H1 (cell line): ENCODE results near the gene TCF4. TPM values are rescaled to one million over a fixed set of nuclear protein-coding genes. Genes with fewer than 3 reads are reported as not detected.

Source experiments
- CTCF ChIA-PET: fragments of 300-600 bp; sonication (Branson Sonifier 250); formaldehyde crosslinking; loops from one replicate; lab custom pipeline; 2021; ENCODE audit not compliant: partially characterized antibody; lab: Charles Lee
- POLR2A ChIA-PET: fragments of 300-600 bp; sonication (Branson Sonifier 250); formaldehyde crosslinking; loops from one replicate; lab custom pipeline; 2021; ENCODE audit warnings: inconsistent platforms; ENCODE audit not compliant: partially characterized antibody; lab: Charles Lee
- DNase-seq, 2 experiments: peaks; one replicate each; pipeline versions ENCODE4 v3.0.0 to v3.0.0-alpha.2; 2010 to 2022; ENCODE audit warnings: low spot score in 2 of 2, low read depth in 1 of 2, mixed read lengths in 1 of 2
- FAIRE-seq: peaks from 2 replicates; lab custom pipeline; 2011; peaks lifted over from hg19 to GRCh38; lab: Jason Lieb, UNC
- H2AFZ ChIP-seq: 2 replicates; pipeline ENCODE4 v1.8.1; 2012; ENCODE audit warnings: low read length, inconsistent platforms
- H2AK5ac ChIP-seq: 2 replicates; pipeline ENCODE4 v1.6.1; 2013; ENCODE audit warnings: low read depth, low read length
- H2BK120ac ChIP-seq: replicated peaks from 2 replicates; pipeline ENCODE3; 2013; ENCODE audit warnings: low read depth, low read length, inconsistent platforms
- H2BK12ac ChIP-seq: 2 replicates; pipeline ENCODE4 v1.6.1; 2013; ENCODE audit warnings: low read depth, low read length
- H2BK15ac ChIP-seq: 2 replicates; pipeline ENCODE4 v1.6.1; 2013; ENCODE audit warnings: low read length
- H2BK20ac ChIP-seq: 2 replicates; pipeline ENCODE4 v1.6.1; 2013; ENCODE audit warnings: low read length
- H2BK5ac ChIP-seq: 2 replicates; pipeline ENCODE4 v1.6.1; 2013; ENCODE audit warnings: low read depth, low read length
- H3K14ac ChIP-seq: 2 replicates; pipeline ENCODE4 v1.6.1; 2013; ENCODE audit warnings: inconsistent platforms; ENCODE audit not compliant: insufficient read length
- H3K18ac ChIP-seq: 2 replicates; pipeline ENCODE4 v1.6.1; 2013; ENCODE audit warnings: low read length; ENCODE audit errors: extremely low read depth
- H3K23ac ChIP-seq: 2 replicates; pipeline ENCODE4 v1.6.1; 2013; ENCODE audit warnings: inconsistent platforms; ENCODE audit not compliant: insufficient read length
- H3K23me2 ChIP-seq: 2 replicates; pipeline ENCODE4 v1.6.1; 2013; ENCODE audit warnings: low read depth, low read length
- H3K27ac ChIP-seq: 2 replicates; pipeline ENCODE4 v1.6.1; 2011; ENCODE audit warnings: low read depth, low read length, inconsistent platforms
- H3K27me3 ChIP-seq, 4 experiments: replicated peaks in 1 of 4; 1 replicate in 1 of 4; 2 replicates in 3 of 4; pipeline versions ENCODE4 v1.6.1 to v1.8.1; 2011 to 2013; ENCODE audit warnings: low read length in 3 of 4, mild to moderate bottlenecking in 3 of 4, inconsistent platforms in 2 of 4, mixed read lengths in 2 of 4, moderate library complexity in 1 of 4; ENCODE audit not compliant: control insufficient read depth in 3 of 4, insufficient read depth in 3 of 4; ENCODE audit errors: extremely low read depth in 1 of 4
- H3K36me3 ChIP-seq, 4 experiments: 2 replicates each; pipeline versions ENCODE4 v1.6.1 to v1.8.1; 2011 to 2013; ENCODE audit warnings: mild to moderate bottlenecking in 4 of 4, low read length in 3 of 4, moderate library complexity in 2 of 4, control low read depth in 1 of 4, inconsistent platforms in 1 of 4; ENCODE audit not compliant: insufficient read depth in 4 of 4, control insufficient read depth in 2 of 4
- H3K4ac ChIP-seq: replicated peaks from 2 replicates; pipeline ENCODE3; 2013; ENCODE audit warnings: low read length, low read depth, mixed read lengths, inconsistent platforms; ENCODE audit not compliant: insufficient read length
- H3K4me1 ChIP-seq, 4 experiments: replicated peaks in 1 of 4; 1 replicate in 1 of 4; 2 replicates in 3 of 4; pipeline versions ENCODE4 v1.6.1 to v1.8.1; 2011 to 2013; ENCODE audit warnings: low read length in 3 of 4, inconsistent platforms in 2 of 4, mixed read lengths in 1 of 4; ENCODE audit not compliant: insufficient read depth in 4 of 4, control insufficient read depth in 3 of 4
- H3K4me2 ChIP-seq, 2 experiments: 2 replicates each; pipeline versions ENCODE4 v1.6.1 to v1.8.1; 2011 to 2013; ENCODE audit warnings: low read depth in 2 of 2, low read length in 2 of 2, control low read depth in 1 of 2, inconsistent platforms in 1 of 2, mild to moderate bottlenecking in 1 of 2; ENCODE audit not compliant: insufficient read depth in 1 of 2
- H3K4me3 ChIP-seq, 4 experiments: fragments of 200-600, 300-600 bp in 1 of 4; sonication (generic), shearing (Covaris generic), sonication (Bioruptor Twin) in 1 of 4; 2 replicates each; pipeline versions ENCODE4 v1.5.1 to v1.8.1; 2011 to 2016; ENCODE audit warnings: low read length in 4 of 4, low read depth in 3 of 4, control low read depth in 2 of 4, inconsistent platforms in 2 of 4, mild to moderate bottlenecking in 2 of 4, mixed read lengths in 1 of 4, moderate library complexity in 1 of 4; ENCODE audit not compliant: insufficient read depth in 2 of 4; ENCODE audit errors: extremely low read depth in 1 of 4
- H3K56ac ChIP-seq: replicated peaks from 2 replicates; pipeline ENCODE3; 2013; ENCODE audit warnings: low read depth, mild to moderate bottlenecking, mixed read lengths, low read length, inconsistent platforms; ENCODE audit not compliant: insufficient read length
- H3K79me1 ChIP-seq: 2 replicates; pipeline ENCODE4 v1.6.1; 2013; ENCODE audit warnings: low read depth, low read length, control low read depth
- H3K79me2 ChIP-seq, 2 experiments: 2 replicates each; pipeline versions ENCODE4 v1.6.1 to v1.8.1; 2012 to 2013; ENCODE audit warnings: low read length in 2 of 2, mild to moderate bottlenecking in 2 of 2, inconsistent platforms in 1 of 2; ENCODE audit not compliant: insufficient read depth in 2 of 2, control insufficient read depth in 1 of 2
- H3K9ac ChIP-seq, 4 experiments: replicated peaks in 1 of 4; 1 replicate in 1 of 4; 2 replicates in 3 of 4; pipeline versions ENCODE4 v1.6.1 to v1.8.1; 2011 to 2013; ENCODE audit warnings: low read depth in 3 of 4, low read length in 3 of 4, control low read depth in 2 of 4, mild to moderate bottlenecking in 2 of 4, moderate library complexity in 2 of 4, inconsistent platforms in 1 of 4; ENCODE audit errors: extremely low read depth in 1 of 4
- H3K9me3 ChIP-seq, 2 experiments: 2 replicates each; pipeline versions ENCODE4 v1.6.1 to v1.8.1; 2012 to 2013; ENCODE audit warnings: mild to moderate bottlenecking in 2 of 2, moderate library complexity in 2 of 2, control low read depth in 1 of 2, inconsistent platforms in 1 of 2, low read depth in 1 of 2, low read length in 1 of 2, mixed read lengths in 1 of 2; ENCODE audit not compliant: insufficient read depth in 2 of 2
- H4K20me1 ChIP-seq, 2 experiments: replicated peaks in 1 of 2; 2 replicates each; pipeline versions ENCODE3 to v1.8.1; 2011 to 2013; ENCODE audit warnings: inconsistent platforms in 2 of 2, low read length in 2 of 2, mild to moderate bottlenecking in 1 of 2; ENCODE audit not compliant: insufficient read depth in 2 of 2, control insufficient read depth in 1 of 2
- H4K5ac ChIP-seq: 2 replicates; pipeline ENCODE4 v1.6.1; 2013; ENCODE audit warnings: low read length, low read depth, mixed read lengths, inconsistent platforms; ENCODE audit not compliant: insufficient read length
- H4K8ac ChIP-seq: 2 replicates; pipeline ENCODE4 v1.8.0; 2013; ENCODE audit warnings: mild to moderate bottlenecking, moderate library complexity, low read length, inconsistent platforms; ENCODE audit not compliant: insufficient read depth; ENCODE audit errors: extremely low read depth
- H4K91ac ChIP-seq: replicated peaks from 2 replicates; pipeline ENCODE3; 2013; ENCODE audit warnings: low read length, mixed read lengths, inconsistent platforms; ENCODE audit not compliant: insufficient read length
- JUN ChIP-seq: IDR thresholded peaks from 2 replicates; pipeline ENCODE4 v1.6.1; 2011; ENCODE audit warnings: low read depth, mild to moderate bottlenecking, improper control_type of control experiment, low read length
- KDM1A ChIP-seq: fragments of 200-600, 300-600 bp; sonication (generic); IDR thresholded peaks from 2 replicates; pipeline ENCODE4 v1.7.1; 2016; ENCODE audit warnings: mild to moderate bottlenecking, low read length, borderline replicate concordance
- WGBS, 2 experiments: shearing (Covaris generic) in 1 of 2; methylation state at CpG; one replicate each; pipeline versions ENCODE4 v1.1.6 to v1.1.7; 2013 to 2015; ENCODE audit warnings: low lambda C conversion rate in 2 of 2, mixed read lengths in 2 of 2, inconsistent platforms in 1 of 2, low coverage in 1 of 2, missing lambda C conversion rate in 1 of 2; ENCODE audit not compliant: insufficient replicate concordance in 2 of 2, insufficient coverage in 1 of 2, insufficient read length in 1 of 2; ENCODE audit errors: extremely low coverage in 1 of 2, missing lambda C conversion rate in 1 of 2; 5-methylcytosine and 5-hydroxymethylcytosine counted together
- polyA plus RNA-seq, 7 experiments: library from polyadenylated mRNA; depleted of rRNA in 3 of 7; stranded (reverse) in 5 of 7; unstranded in 2 of 7; fragments of >200 nt in 5 of 7; fragments of 200-250 nt in 2 of 7; gene quantifications; 1 replicate in 5 of 7; 2 replicates in 1 of 7; 4 replicates in 1 of 7; pipeline versions ENCODE4 v1.2.1 to v1.2.3, GENCODE V29; 2011 to 2013; ENCODE audit warnings: missing spikeins in 2 of 7, mixed read lengths in 2 of 7
- total RNA-seq: library from RNA; stranded (reverse); fragmentation: NEBNext Ultra II Directional; extraction: Animal tissue kit (Norgen Biotek cat#: 25700); gene quantifications from 2 replicates; pipeline ENCODE4 v1.2.1, GENCODE V29; 2021

Gene TCF4
- total and polyA plus RNA-seq, 2 of the 8 experiments (the other 6 are each of a cell fraction or from before 2014, with no cell fraction given) = 59.3 to 118 TPM

DNA sequence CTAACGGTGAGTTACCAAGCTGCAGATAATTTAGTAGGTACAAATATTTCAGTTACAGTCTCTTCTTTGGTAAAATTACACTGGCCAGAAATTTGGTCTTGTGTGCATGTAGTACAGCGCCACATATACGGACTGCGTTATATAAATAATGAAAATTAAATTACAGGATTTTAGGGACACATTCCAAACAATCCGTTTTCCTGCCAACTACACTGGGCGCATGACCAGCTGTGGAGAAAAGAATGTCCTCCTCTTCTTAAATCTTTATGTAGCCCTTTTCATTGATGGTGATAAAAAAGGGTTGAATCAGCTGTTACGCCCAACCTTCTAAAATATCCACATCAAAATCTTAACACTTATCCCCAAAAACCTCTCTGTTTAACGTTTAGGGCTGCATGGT is 37.5 kb downstream of the TCF4 start:
- no peak overlapping the region for H2AFZ ChIP-seq
- H3K4me2 ChIP-seq = no peak overlapping the region
- H3K56ac ChIP-seq = no peak overlapping the region
- ChIA-PET POLR2A (interaction anchor here (1.3 kb wide), 1 partner anchor 10 kb away, joined by 5 read pairs; no protein-coding TSS in a partner anchor), CTCF (interaction anchor here (2.0 kb wide), 1 partner anchor 135 kb away, joined by 7 read pairs; no protein-coding TSS in a partner anchor)
- H2BK12ac ChIP-seq = no peak overlapping the region
- H3K18ac ChIP-seq = no peak overlapping the region
- peaks cover 0 to 7% (median 5%) of the 10 kb centered on the region in 4 experiments; a peak in 3 of 7 replicates for H3K4me1 ChIP-seq
- H3K36me3 ChIP-seq = peaks cover 0 to 4% (median 0%) of the 10 kb centered on the region in 4 experiments; a peak in 1 of 8 replicates
- H2AK5ac ChIP-seq = no peak overlapping the region
- no peak overlapping the region for H3K14ac ChIP-seq
- TF ChIP-seq JUN (no peak), KDM1A (no peak)
- no peaks in the 10 kb centered on the region for H3K27me3 ChIP-seq
- no peak overlapping the region for H3K9ac ChIP-seq
- no peak overlapping the region for H2BK120ac ChIP-seq
- H4K91ac ChIP-seq = no peak overlapping the region
- no peaks in the 10 kb centered on the region for H3K23me2 ChIP-seq
- no peak overlapping the region for H2BK15ac ChIP-seq
- FAIRE-seq (no peak), DNase-seq (no peak)
- peaks cover 0 to 95% of the 10 kb centered on the region in 2 experiments; a peak in 3 of 4 replicates for H3K79me2 ChIP-seq
- H3K23ac ChIP-seq = no peak overlapping the region
- H4K8ac ChIP-seq = no peak overlapping the region
- no peak overlapping the region for H3K27ac ChIP-seq
- H2BK20ac ChIP-seq = no peak overlapping the region
- H3K4me3 ChIP-seq = no peak overlapping the region
- H4K20me1 ChIP-seq = peaks cover 8 to 11% of the 10 kb centered on the region in 2 experiments
- H3K9me3 ChIP-seq = no peaks in the 10 kb centered on the region
- H2BK5ac ChIP-seq = no peak overlapping the region
- H3K4ac ChIP-seq = no peak overlapping the region
- no peak overlapping the region for H4K5ac ChIP-seq
- peaks cover 7% of the 10 kb centered on the region; the same call in 1 of the 2 replicates for H3K79me1 ChIP-seq
- 89% methylated on average over 8 of the region's 8 CpGs; no CpG with 5 or more reads in 1 of the 2 experiments for WGBS, 2 experiments
